GM18517 (cell line): ENCODE measurements around the gene MIEF2.
"Not testable (repeated sequence)": the region's sequence is repeated elsewhere in the genome, so short reads cannot be mapped to it uniquely, and the experiment has no call there.

ENCODE experiments used
- ATAC-seq: cut with Tn5 transposase; IDR thresholded peaks from one replicate; pipeline ENCODE4 v1.9.1; 2021; ENCODE audit warnings: mild to moderate bottlenecking, moderate library complexity; ENCODE audit not compliant: unreplicated experiment

The MIEF2 gene

DNA sequence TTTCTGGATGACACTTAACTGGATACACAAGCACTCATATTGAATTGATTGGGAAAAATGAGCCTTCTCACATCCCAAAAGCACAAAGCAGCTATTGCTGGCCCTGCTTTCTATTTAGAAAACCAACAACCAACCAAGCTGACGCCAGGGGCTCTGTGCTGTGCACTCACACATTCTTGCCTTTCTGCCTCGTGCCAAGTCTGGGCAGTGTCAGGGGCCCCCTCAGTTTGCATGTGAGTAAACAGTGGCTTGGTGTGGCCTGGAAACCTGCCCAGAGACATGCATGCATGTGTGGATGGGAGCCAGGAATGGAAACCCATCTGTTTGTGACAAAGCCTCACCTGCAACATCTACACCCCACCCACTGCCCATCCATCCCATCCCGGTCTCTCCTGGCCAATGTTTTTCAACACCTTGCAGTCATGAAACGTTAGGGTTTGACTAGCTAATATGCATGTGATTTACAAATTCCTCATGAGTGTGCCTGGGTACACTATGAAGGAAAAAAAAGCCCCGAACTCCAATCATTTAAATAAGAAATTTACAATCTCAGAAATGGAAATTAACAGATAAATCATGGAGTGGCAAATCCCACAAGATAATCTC, 20.4 kb downstream of the MIEF2 start:
- no peak for ATAC-seq

DNA sequence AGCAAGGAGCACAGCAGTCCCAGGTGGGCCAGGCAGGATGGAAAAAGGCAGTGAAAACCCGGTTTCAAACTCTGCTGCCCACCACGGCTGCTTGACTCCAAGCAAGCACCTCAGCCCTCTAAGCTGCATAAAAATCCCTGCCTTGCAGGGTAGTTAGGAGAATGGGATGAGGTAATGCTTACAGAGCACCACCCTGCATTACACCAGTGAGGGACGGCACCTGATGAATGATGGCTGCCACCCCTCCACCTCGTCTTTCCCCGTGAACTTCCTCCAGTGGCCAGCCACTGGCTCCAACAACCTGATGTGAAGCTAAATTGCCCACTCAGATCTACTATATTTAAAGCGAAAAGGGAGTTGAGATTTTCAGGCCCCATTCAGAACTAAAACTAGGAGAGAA, 21.3 kb downstream of the MIEF2 start:
- ATAC-seq: no peak

GRCh38 chr17:18285296-18285695, 24.8 kb downstream of the MIEF2 start:
- ATAC-seq: no peak

DNA sequence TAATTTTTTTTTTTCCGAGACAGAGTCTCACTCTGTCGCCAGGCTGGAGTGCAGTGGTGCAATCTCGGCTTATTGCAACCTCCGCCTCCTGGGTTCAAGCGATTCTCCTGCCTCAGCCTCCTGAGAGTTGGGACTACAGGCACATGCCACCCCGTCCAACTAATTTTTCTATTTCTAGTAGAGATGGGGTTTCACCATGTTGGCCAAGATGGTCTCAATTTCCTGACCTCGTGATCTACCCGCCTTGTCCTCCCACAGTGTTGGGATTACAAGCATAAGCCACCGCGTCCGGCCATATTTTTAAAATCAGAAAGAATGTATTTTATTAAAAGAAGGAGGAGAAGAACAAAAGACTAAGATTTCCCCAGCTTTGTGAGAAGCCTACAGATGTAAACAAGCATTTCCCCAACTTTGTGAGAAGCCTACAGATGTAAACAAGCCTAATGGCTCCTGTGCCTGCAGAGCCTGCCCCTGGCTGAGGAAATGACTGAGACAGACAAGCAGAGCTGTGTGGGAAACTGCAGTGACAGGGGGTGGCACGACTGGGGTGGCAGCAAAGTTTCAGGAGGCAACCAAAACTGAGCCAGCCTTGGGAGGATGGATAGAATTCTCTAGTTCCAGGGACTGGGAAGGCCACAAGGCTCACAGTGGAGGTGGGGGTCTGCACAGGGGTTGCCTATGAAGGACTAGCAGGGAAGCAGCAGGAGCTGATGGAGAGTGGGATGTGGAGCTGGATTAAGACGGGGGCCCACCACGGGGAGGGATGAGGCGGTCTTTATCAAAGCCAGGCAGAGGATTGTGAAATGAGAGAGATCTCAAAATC, 31.5 kb downstream of the MIEF2 start:
- ATAC-seq: no peak

DNA sequence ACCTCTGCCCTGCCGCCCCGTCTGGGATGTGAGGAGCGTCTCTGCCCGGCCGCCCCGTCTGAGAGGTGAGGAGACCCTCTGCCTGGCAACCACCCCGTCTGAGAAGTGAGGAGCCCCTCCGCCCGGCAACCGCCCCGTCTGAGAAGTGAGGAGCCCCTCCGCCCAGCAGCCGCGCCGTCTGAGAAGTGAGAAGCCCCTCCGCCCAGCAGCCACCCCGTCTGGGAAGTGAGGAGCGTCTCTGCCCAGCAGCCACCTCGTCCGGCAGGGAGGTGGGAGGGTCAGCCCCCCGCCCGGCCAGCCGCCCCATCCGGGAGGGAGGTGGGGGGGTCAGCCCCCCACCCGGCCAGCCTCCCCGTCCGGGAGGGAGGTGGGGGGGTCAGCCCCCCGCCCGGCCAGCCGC, 37.6 kb downstream of the MIEF2 start:
- not testable (repeated sequence) for ATAC-seq

- no peak for ATAC-seq
These were observed 40.4 kb downstream of the MIEF2 start for GRCh38 chr17:18300725-18301480.

DNA sequence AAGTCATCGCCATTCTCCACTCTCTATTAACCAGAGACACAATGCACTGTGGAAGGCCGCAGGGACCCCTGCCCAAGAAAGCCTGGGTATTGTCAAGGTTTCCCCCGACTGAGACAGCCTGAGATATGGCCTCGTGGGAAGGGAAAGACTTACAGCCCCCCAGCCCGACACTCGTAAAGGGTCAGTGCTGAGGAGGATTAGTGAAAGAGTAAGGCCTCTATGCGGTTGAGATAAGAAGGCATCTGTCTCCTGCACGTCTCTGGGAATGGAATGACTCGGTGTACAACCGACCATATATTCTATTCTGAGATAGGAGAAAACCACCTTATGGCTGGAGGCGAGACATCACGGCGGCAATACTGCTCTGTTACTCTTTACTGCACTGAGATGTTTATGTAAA, 42.7 kb downstream of the MIEF2 start:
- not testable (repeated sequence) for ATAC-seq

DNA sequence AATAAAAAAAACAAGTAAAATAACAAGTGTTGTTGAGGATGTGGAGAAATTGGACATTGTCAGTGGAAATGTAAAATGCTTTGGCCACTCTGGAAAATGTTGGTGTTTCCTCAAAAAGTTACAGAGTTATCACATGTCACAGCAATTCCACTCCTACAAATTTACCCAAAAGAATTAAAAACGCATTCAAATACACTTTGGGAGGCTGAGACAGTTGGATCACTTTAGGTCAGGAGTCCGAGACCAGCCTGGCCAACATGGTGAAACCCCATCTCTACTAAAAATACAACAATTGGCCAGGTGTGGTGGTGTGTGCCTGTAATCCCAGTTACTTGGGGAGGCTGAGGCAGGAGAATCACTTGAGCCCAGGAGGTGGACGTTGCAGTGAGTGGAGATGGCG, 48.7 kb downstream of the MIEF2 start:
- no peak for ATAC-seq

GRCh38 chr17:18314059-18314730, 53.7 kb downstream of the MIEF2 start:
- peak; percentile 15 for ATAC-seq

GRCh38 chr17:18314731-18315561, 54.5 kb downstream of the MIEF2 start, which contains the start of the genes SMCR8 and TOP3A:
Gene SMCR8, plus strand, starts transcription at chr17:18315293. Its CDS starts 497 bp downstream, at chr17:18315790.
Gene TOP3A, minus strand, starts transcription at chr17:18314994. Its CDS starts 216 bp downstream, at chr17:18314778.
- ATAC-seq: peak; percentile 74

GRCh38 chr17:18315562-18315922, 55.1 kb downstream of the MIEF2 start:
- ATAC-seq: no peak

- no peak for ATAC-seq
These were observed 55.5 kb downstream of the MIEF2 start for GRCh38 chr17:18315961-18316360.
